H9 (cell line): ENCODE measurements around the gene TMEM181. TPM values are rescaled to one million over a fixed set of nuclear protein-coding genes. Genes with fewer than 3 reads are reported as not detected.

ENCODE experiments used
- DNase-seq: peaks from one replicate; pipeline ENCODE4 v3.0.0-alpha.2; 2017
- H2AFZ ChIP-seq: one replicate; pipeline ENCODE4 v1.6.1; 2013; ENCODE audit warnings: mild to moderate bottlenecking, low read length, control low read depth, moderate library complexity
- H2AK5ac ChIP-seq: 2 replicates; pipeline ENCODE4 v1.6.1; 2013; ENCODE audit warnings: low read length, control low read depth, mixed read lengths; ENCODE audit not compliant: insufficient read length
- H2BK120ac ChIP-seq: one replicate; pipeline ENCODE4 v1.6.1; 2013; ENCODE audit warnings: low read depth, mild to moderate bottlenecking, low read length, control low read depth, inconsistent platforms; ENCODE audit not compliant: poor library complexity, severe bottlenecking
- H2BK12ac ChIP-seq: 2 replicates; pipeline ENCODE4 v1.6.1; 2013; ENCODE audit warnings: low read length, control low read depth, mixed read lengths, low read depth; ENCODE audit not compliant: insufficient read length
- H2BK15ac ChIP-seq: 2 replicates; pipeline ENCODE4 v1.6.1; 2013; ENCODE audit warnings: low read depth, low read length, control low read depth
- H2BK20ac ChIP-seq: one replicate; pipeline ENCODE4 v1.6.1; 2013; ENCODE audit warnings: low read depth, mild to moderate bottlenecking, low read length, control low read depth, inconsistent platforms; ENCODE audit not compliant: poor library complexity, severe bottlenecking
- H2BK5ac ChIP-seq: 2 replicates; pipeline ENCODE4 v1.6.1; 2013; ENCODE audit warnings: low read length, control low read depth, mixed read lengths; ENCODE audit not compliant: insufficient read length
- H3K14ac ChIP-seq: 2 replicates; pipeline ENCODE4 v1.6.1; 2013; ENCODE audit warnings: low read length, control low read depth; ENCODE audit not compliant: insufficient read depth
- H3K18ac ChIP-seq: 2 replicates; pipeline ENCODE4 v1.6.1; 2013; ENCODE audit warnings: low read depth, mild to moderate bottlenecking, mixed read lengths, low read length, control low read depth; ENCODE audit not compliant: insufficient read length
- H3K23ac ChIP-seq: 2 replicates; pipeline ENCODE4 v1.6.1; 2013; ENCODE audit warnings: low read length, control low read depth, mixed read lengths, low read depth; ENCODE audit not compliant: insufficient read length
- H3K23me2 ChIP-seq: 2 replicates; pipeline ENCODE4 v1.6.1; 2013; ENCODE audit warnings: low read depth, mild to moderate bottlenecking, mixed read lengths, low read length, control low read depth; ENCODE audit not compliant: insufficient read length, poor library complexity, severe bottlenecking
- H3K27ac ChIP-seq: 2 replicates; pipeline ENCODE4 v1.5.1; 2013; ENCODE audit warnings: low read length, control low read depth, mixed read lengths, low read depth; ENCODE audit not compliant: insufficient read length
- H3K27me3 ChIP-seq: 2 replicates; pipeline ENCODE4 v1.6.1; 2013; ENCODE audit warnings: low read length, control low read depth, inconsistent platforms; ENCODE audit not compliant: insufficient read depth
- H3K4ac ChIP-seq: 2 replicates; pipeline ENCODE4 v1.6.1; 2013; ENCODE audit warnings: low read depth, mild to moderate bottlenecking, control low read depth, inconsistent platforms, low read length, moderate library complexity
- H3K4me1 ChIP-seq: 2 replicates; pipeline ENCODE4 v1.6.1; 2013; ENCODE audit warnings: low read length, control low read depth, inconsistent platforms; ENCODE audit not compliant: insufficient read depth
- H3K4me2 ChIP-seq: 2 replicates; pipeline ENCODE4 v1.6.1; 2013; ENCODE audit warnings: low read length, control low read depth, mixed read lengths; ENCODE audit not compliant: insufficient read length, insufficient read depth
- H3K56ac ChIP-seq: 2 replicates; pipeline ENCODE4 v1.6.1; 2013; ENCODE audit warnings: low read depth, mild to moderate bottlenecking, mixed read lengths, low read length, control low read depth; ENCODE audit not compliant: insufficient read length
- H3K79me1 ChIP-seq: 2 replicates; pipeline ENCODE4 v1.6.1; 2013; ENCODE audit warnings: low read depth, mild to moderate bottlenecking, moderate library complexity, low read length, control low read depth, inconsistent platforms; ENCODE audit not compliant: insufficient read depth, poor library complexity, severe bottlenecking
- H3K79me2 ChIP-seq: 2 replicates; pipeline ENCODE4 v1.6.1; 2013; ENCODE audit warnings: low read length, control low read depth, inconsistent platforms; ENCODE audit not compliant: insufficient read depth
- H3K9ac ChIP-seq: 2 replicates; pipeline ENCODE4 v1.6.1; 2013; ENCODE audit warnings: low read length, control low read depth, mixed read lengths; ENCODE audit not compliant: insufficient read length; ENCODE audit errors: extremely low read depth
- H3K9me3 ChIP-seq: one replicate; pipeline ENCODE4 v1.6.1; 2013; ENCODE audit warnings: low read depth, low read length, inconsistent platforms; ENCODE audit not compliant: control insufficient read depth
- H3T11ph ChIP-seq: one replicate; pipeline ENCODE4 v1.6.1; 2013; ENCODE audit warnings: mild to moderate bottlenecking, low read length, control low read depth, inconsistent platforms
- H4K20me1 ChIP-seq: one replicate; pipeline ENCODE4 v1.6.1; 2013; ENCODE audit not compliant: control insufficient read depth, insufficient read length, insufficient read depth
- H4K5ac ChIP-seq: 2 replicates; pipeline ENCODE4 v1.6.1; 2013; ENCODE audit warnings: low read depth, mild to moderate bottlenecking, mixed read lengths, low read length, control low read depth; ENCODE audit not compliant: insufficient read length
- H4K8ac ChIP-seq: replicated peaks from 2 replicates; pipeline ENCODE4 v1.6.1; 2013; ENCODE audit warnings: low read length, control low read depth, mixed read lengths, low read depth; ENCODE audit not compliant: insufficient read length
- H4K91ac ChIP-seq: 2 replicates; pipeline ENCODE4 v1.6.1; 2013; ENCODE audit warnings: low read depth, mild to moderate bottlenecking, moderate library complexity, mixed read lengths, low read length, control low read depth; ENCODE audit not compliant: insufficient read length
- H3K27ac Mint-ChIP-seq, 3 experiments: 2 replicates in 2 of 3; 3 replicates in 1 of 3; pipeline ENCODE4 v1.8.0; 2020 to 2021; ENCODE audit warnings: mixed read lengths in 3 of 3, mild to moderate bottlenecking in 1 of 3, moderate library complexity in 1 of 3
- H3K27me3 Mint-ChIP-seq: 2 replicates; pipeline ENCODE4 v1.8.0; 2021; ENCODE audit warnings: low read depth, mild to moderate bottlenecking, moderate library complexity, mixed read lengths
- H3K36me3 Mint-ChIP-seq, 3 experiments: 2 replicates in 2 of 3; 3 replicates in 1 of 3; pipeline ENCODE4 v1.8.0; 2020 to 2021; ENCODE audit warnings: low read depth in 3 of 3, mixed read lengths in 3 of 3; ENCODE audit not compliant: insufficient read depth in 1 of 3
- H3K4me1 Mint-ChIP-seq, 2 experiments: 2 replicates each; pipeline ENCODE4 v1.8.0; 2020; ENCODE audit warnings: mixed read lengths in 2 of 2
- H3K4me3 Mint-ChIP-seq, 2 experiments: 2 replicates in 1 of 2; 3 replicates in 1 of 2; pipeline ENCODE4 v1.8.0; 2020 to 2021; ENCODE audit warnings: mild to moderate bottlenecking in 2 of 2, mixed read lengths in 2 of 2, moderate library complexity in 1 of 2
- H3K9me3 Mint-ChIP-seq, 2 experiments: 2 replicates in 1 of 2; 3 replicates in 1 of 2; pipeline ENCODE4 v1.8.0; 2020; ENCODE audit warnings: mild to moderate bottlenecking in 2 of 2, mixed read lengths in 2 of 2, moderate library complexity in 1 of 2
- CTCF ChIP-seq: fragments of 200-600 bp; sonication (generic); conservative IDR thresholded peaks from 3 replicates; pipeline ENCODE4 v1.8.0; 2021; ENCODE audit warnings: antibody characterized with exemption, mild to moderate bottlenecking
- WGBS: extraction: QIAGEN DNeasy Blood & Tissue Kit; methylation state at CpG from one replicate; pipeline ENCODE4 v1.1.7; 2013; ENCODE audit warnings: missing lambda C conversion rate, low lambda C conversion rate, mixed read lengths; ENCODE audit not compliant: insufficient read length; ENCODE audit errors: extremely low coverage; 5-methylcytosine and 5-hydroxymethylcytosine counted together
- total RNA-seq: library from RNA; stranded (reverse); gene quantifications from 2 replicates; pipeline ENCODE4 v1.2.1, GENCODE V29; 2021

The TMEM181 gene
- total RNA-seq, 1 experiment from 2014 or later, result 24.4 TPM

- H3K9ac ChIP-seq, result no peak overlapping the region
- no peaks in the 10 kb centered on the region for H3K4me1 ChIP-seq
- no peaks in the 10 kb centered on the region for H3K79me2 ChIP-seq
- H2BK12ac ChIP-seq, result no peak overlapping the region
- Mint-ChIP-seq H3K4me1 (peaks cover 6 to 12% of the 10 kb centered on the region in 2 experiments), H3K9me3 (no peaks in the 10 kb centered on the region), H3K4me3 (no peak overlapping the region), H3K36me3 (peaks cover 21 to 64% (median 45%) of the 10 kb centered on the region in 3 experiments; a peak in 6 of 7 replicates), H3K27me3 (no peaks in the 10 kb centered on the region), H3K27ac (no peak overlapping the region)
- H3T11ph ChIP-seq, result no peak overlapping the region
- no peak overlapping the region for H3K4ac ChIP-seq
- H3K23ac ChIP-seq, result no peak overlapping the region
- H3K56ac ChIP-seq, result no peak overlapping the region
- H3K23me2 ChIP-seq, result no peaks in the 10 kb centered on the region
- no peak for DNase-seq
- H4K5ac ChIP-seq, result no peak overlapping the region
- H3K18ac ChIP-seq, result no peak overlapping the region
- no peaks in the 10 kb centered on the region for H3K9me3 ChIP-seq
- TF ChIP-seq CTCF, result no peak
- no peaks in the 10 kb centered on the region for H4K20me1 ChIP-seq
- WGBS, result no CpG with 5 or more reads among the region's 11 CpGs
- no peak overlapping the region for H3K27ac ChIP-seq
- no peak overlapping the region for H2AFZ ChIP-seq
- no peak overlapping the region for H2BK20ac ChIP-seq
- no peaks in the 10 kb centered on the region for H3K27me3 ChIP-seq
- H4K91ac ChIP-seq, result no peak overlapping the region
- H2BK120ac ChIP-seq, result no peak overlapping the region
- H3K79me1 ChIP-seq, result no peaks in the 10 kb centered on the region
- no peak overlapping the region for H2BK15ac ChIP-seq
- no peak overlapping the region for H2BK5ac ChIP-seq
- no peak overlapping the region for H3K4me2 ChIP-seq
- H2AK5ac ChIP-seq, result no peak overlapping the region
- H3K14ac ChIP-seq, result no peak overlapping the region
- no peak overlapping the region for H4K8ac ChIP-seq
Measured at GRCh38 chr6:158633127-158633526, 73.2 kb downstream of the TMEM181 start.
